Dendritic cell treated with granulocyte-macrophage colony-stimulating factor and Interleukin-4, amounts not matched to agents 40 ng/mL and 50 ng/mL, for 4 days (primary cell): ENCODE results near the gene CALB2.

Source experiments
- H3K27ac Mint-ChIP-seq: one replicate; pipeline ENCODE4 v1.8.0; 2022; ENCODE audit warnings: mild to moderate bottlenecking, mixed read lengths
- H3K27me3 Mint-ChIP-seq: one replicate; pipeline ENCODE4 v1.8.0; 2022; ENCODE audit warnings: mild to moderate bottlenecking, mixed read lengths
- H3K36me3 Mint-ChIP-seq: one replicate; pipeline ENCODE4 v1.8.0; 2022; ENCODE audit warnings: low read depth, mixed read lengths
- H3K4me1 Mint-ChIP-seq: one replicate; pipeline ENCODE4 v1.8.0; 2022; ENCODE audit warnings: low read depth, mixed read lengths
- H3K4me3 Mint-ChIP-seq: one replicate; pipeline ENCODE4 v1.8.0; 2022; ENCODE audit warnings: mild to moderate bottlenecking, moderate library complexity, mixed read lengths
- H3K9me3 Mint-ChIP-seq: one replicate; pipeline ENCODE4 v1.8.0; 2022; ENCODE audit warnings: mixed read lengths
- intact Hi-C: fragments of 100-400 bp; cut with micrococcal nuclease; formaldehyde crosslinking; loops from one replicate; pipeline ENCODE4 v1.15.0; 2022

The CALB2 gene

DNA sequence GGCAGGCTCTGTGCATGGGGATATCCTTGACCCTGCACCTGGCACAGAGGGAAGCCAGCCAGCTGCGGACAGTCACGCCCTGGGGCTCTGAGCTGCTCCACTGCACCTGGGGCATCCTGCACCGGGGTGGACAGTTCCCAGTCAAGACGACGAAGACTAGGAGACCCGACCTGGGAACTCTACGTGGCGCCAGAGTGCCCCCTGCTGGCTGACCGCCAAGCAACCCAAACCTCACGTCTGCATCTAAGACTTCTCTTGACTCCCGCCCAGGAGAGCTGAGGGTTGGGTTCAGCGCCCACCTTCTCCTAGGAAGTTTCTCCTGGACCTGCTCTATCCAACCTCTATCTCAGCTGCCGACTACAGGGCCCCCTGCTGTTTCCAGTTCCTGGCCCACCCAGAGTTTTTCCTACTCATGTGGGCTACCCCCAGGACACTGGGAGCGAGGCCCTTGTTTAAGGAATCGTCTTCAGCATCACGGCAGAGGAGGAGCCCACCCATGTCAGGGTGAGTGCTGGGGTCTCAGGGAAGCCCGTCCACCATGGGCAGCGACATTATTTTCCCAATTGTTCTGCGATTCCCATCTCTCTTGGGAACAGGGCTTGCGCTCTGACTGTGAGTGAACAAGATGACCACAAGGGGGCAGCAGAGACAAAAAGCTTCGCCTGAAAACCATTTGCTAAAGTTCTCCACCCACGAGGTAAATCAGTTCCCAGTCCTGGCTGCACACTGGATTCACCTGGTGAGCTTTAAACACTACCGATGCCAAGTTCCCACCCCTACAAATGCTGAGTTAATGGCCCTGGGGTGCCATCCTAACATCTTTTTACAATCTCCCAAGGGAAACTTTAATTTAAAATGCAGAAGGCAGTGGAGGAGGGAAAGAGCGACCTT is 54.0 kb downstream of the CALB2 start:
- Mint-ChIP-seq H3K36me3 (no peaks in the 10 kb centered on the region), H3K27me3 (peaks cover 36% of the 10 kb centered on the region), H3K27ac (no peak overlapping the region), H3K9me3 (no peaks in the 10 kb centered on the region), H3K4me1 (no peaks in the 10 kb centered on the region), H3K4me3 (no peak overlapping the region)
- intact Hi-C loops, result loop anchor here (1.0 kb wide), 2 partner anchors 87 to 199 kb away; no protein-coding TSS in a partner anchor

DNA sequence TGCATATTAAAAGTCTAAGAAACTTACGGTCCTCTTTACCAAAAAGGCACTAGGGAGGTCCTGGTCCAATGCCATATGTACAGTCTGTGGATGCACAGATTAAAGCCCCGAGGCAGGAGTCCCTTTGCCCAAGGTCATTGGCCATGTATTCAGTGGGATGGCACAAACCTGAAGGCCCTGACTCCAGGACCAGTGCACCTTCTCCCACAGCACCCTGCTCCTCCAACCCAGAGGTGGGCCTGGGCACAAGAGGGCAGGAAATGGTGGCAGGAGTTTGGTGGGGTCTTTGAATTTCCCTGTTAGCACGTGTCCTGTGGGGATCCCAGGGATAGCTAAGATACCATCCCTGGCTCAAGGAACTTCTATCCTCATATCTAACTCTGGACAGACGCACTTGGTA is 54.8 kb downstream of the CALB2 start:
- Mint-ChIP-seq H3K9me3 (no peaks in the 10 kb centered on the region), H3K27ac (no peak overlapping the region), H3K4me1 (no peaks in the 10 kb centered on the region), H3K36me3 (no peaks in the 10 kb centered on the region), H3K27me3 (peaks cover 37% of the 10 kb centered on the region), H3K4me3 (no peak overlapping the region)
- intact Hi-C loops, result no loop called here

DNA sequence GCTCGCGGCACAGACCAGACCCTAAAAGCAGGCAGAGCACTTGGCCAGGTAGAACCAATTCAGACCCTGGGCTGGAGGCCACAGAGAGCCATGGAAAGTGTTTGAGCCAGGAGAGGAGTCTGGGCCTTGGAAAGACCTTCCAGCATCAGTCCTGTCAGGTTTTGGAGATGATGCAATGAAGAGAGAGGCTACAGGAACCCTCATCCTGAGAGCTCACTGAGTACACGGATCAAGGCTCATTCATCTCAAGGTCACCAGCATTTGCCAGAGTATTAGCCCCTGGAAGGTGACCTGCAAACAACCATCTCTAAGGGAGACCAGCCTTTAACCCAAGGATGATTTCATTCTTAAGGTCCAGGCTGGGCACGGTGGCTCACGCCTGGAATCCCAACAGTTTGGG is 55.5 kb downstream of the CALB2 start:
- no peak overlapping the region for H3K4me3 Mint-ChIP-seq
- no peak overlapping the region for H3K27ac Mint-ChIP-seq
- no peaks in the 10 kb centered on the region for H3K36me3 Mint-ChIP-seq
- intact Hi-C loops, result no loop called here
- H3K9me3 Mint-ChIP-seq, result no peaks in the 10 kb centered on the region
- H3K4me1 Mint-ChIP-seq, result no peaks in the 10 kb centered on the region
- peaks cover 33% of the 10 kb centered on the region for H3K27me3 Mint-ChIP-seq

DNA sequence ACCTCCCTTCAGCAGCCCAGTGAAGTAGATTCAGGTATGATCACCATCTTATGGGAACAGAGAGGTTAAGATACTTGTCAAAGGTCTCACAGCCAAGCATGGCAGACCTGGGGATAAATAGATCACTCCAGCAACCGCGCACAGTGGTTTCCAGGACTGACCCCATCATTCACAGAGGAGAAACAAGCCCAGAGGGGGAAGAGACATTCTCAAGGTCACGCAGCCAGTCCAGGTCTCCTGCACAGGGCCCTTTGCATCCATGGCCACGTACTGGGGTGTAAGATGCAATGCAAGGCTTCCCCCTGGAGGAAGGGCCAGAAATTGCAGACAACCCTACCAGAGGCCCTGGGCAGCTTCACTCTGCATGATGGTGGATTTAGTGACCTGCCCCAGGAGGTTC is 63.4 kb downstream of the CALB2 start:
- Mint-ChIP-seq H3K4me1 (no peaks in the 10 kb centered on the region), H3K27me3 (peaks cover 33% of the 10 kb centered on the region), H3K9me3 (no peaks in the 10 kb centered on the region), H3K4me3 (no peak overlapping the region), H3K27ac (no peak overlapping the region), H3K36me3 (no peaks in the 10 kb centered on the region)
- intact Hi-C loops, result no loop called here

DNA sequence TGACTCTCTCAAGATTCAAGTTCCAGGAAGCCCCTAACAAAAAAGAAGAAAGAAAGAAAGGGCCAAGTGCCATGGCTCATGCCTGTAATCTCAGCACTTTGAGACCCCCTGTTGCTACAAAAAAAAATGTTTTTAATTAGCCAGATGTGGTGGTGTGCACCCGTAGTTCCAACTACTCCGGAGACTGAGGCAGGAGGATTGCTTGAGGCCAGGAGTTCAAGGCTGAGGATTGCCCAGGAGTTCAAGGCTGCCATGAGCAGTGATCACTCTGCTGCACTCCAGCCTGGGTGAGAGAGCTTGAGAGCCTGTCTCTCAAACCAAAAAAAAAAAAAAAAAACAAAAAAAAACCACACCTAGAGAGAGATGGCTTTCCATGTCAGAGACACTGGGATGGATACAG is 64.5 kb downstream of the CALB2 start:
- H3K9me3 Mint-ChIP-seq, result no peaks in the 10 kb centered on the region
- H3K27me3 Mint-ChIP-seq, result peaks cover 39% of the 10 kb centered on the region
- H3K27ac Mint-ChIP-seq, result no peak overlapping the region
- H3K4me1 Mint-ChIP-seq, result no peaks in the 10 kb centered on the region
- no peak overlapping the region for H3K4me3 Mint-ChIP-seq
- H3K36me3 Mint-ChIP-seq, result no peaks in the 10 kb centered on the region
- intact Hi-C loops, result no loop called here

DNA sequence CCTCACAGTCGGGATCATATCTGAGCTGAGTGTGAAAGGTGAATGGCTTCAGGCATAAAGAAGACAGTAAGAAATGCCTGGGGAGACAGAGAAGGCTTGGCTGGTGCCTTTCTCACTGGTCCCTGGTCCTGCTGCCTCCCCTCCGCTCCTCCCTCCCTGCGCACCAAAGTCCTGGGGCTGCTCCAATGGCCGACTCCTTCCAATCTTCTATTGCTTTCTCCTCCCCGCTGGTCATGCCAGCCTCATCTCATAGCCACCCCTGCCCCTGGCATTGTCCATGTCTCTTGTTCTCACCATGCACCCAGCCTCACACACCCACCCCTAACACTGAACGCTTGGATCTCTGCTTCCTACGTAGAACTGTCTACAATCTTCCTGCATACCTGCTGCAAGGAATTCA is 65.3 kb downstream of the CALB2 start:
- Mint-ChIP-seq H3K4me3 (no peak overlapping the region), H3K9me3 (no peaks in the 10 kb centered on the region), H3K27ac (no peak overlapping the region), H3K27me3 (peaks cover 43% of the 10 kb centered on the region), H3K4me1 (no peaks in the 10 kb centered on the region), H3K36me3 (no peaks in the 10 kb centered on the region)
- intact Hi-C loops, result no loop called here

DNA sequence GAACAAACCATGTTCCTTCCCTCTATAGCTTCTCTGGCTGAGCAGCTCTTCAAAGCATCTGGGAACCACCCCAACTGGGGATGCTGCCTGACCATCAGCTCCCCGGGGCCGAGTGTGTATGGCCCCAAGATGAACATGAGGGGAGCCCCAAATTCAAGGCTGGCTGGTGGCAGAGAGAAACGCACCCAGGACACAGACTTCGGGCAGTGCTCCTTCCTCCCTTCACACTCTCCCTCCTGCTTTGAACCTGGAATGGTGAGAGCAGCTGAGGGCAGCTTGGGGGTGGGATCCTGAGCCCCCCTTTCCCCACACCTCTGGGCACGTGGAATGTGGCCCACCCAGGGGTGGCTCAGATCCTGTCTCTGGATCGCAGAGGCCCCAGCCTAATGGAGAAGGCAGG is 66.1 kb downstream of the CALB2 start:
- Mint-ChIP-seq H3K27me3 (peaks cover 47% of the 10 kb centered on the region), H3K4me3 (no peak overlapping the region), H3K36me3 (no peaks in the 10 kb centered on the region), H3K9me3 (no peaks in the 10 kb centered on the region), H3K27ac (no peak overlapping the region), H3K4me1 (no peaks in the 10 kb centered on the region)
- intact Hi-C loops, result no loop called here

DNA sequence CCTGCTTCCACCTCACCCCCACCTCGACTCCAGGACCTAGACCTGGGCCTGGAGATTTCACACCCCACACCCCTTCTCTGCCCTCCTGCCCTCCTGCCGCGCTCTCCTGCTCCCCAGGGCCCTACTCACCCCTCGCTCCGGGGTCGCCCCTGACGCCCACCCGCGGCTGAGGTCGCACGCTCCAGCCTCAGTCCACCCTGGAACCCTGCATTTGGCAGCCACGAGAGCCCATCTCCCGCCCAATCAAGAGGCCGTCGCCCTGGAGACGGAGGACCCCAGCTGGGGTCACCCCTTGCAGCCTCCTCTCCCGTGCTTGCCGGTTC is 67.2 kb downstream of the CALB2 start:
- Mint-ChIP-seq H3K27ac (no peak overlapping the region), H3K4me3 (no peak overlapping the region), H3K9me3 (no peaks in the 10 kb centered on the region), H3K27me3 (peaks cover 49% of the 10 kb centered on the region), H3K36me3 (no peaks in the 10 kb centered on the region), H3K4me1 (no peaks in the 10 kb centered on the region)
- intact Hi-C loops, result no loop called here

DNA sequence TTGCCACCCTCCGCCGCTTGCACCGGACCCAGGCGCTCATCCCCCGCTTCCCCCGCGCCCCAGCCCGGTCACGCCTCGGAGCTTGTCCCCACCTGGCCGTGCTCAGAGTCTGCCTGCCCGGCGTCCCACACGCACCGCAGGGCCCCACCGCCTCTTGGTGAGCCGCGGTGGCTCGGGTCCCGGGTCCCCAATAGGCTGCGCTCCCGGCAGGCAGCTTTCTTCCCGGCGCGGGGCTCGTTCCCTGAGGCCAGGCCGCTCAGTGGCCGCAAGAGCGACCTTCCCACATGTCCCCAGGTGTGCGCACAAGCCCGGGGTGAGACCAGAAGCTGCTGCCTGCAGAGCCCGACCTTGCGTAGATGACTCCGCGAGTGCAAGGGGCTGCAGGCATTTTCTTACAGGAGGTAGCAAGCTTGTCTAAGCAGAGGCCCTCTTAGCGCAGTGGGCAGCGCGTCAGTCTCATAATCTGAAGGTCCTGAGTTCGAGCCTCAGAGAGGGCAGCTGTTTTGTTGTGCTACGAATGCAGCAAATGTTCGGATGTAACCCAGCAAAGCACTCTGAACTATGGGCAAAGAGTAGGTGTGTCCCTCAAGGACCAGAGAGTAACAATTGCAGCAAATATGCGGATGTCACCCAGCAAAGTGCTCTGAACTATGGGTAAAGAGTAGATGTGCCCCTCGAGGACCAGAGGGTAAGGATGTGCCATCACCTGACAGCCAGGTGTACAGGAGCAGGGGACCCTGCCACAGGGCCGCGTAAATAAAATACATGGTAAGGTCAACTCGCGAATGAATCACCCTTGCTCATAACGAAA is 67.8 kb downstream of the CALB2 start:
- Mint-ChIP-seq H3K27me3 (peaks cover 49% of the 10 kb centered on the region), H3K4me1 (no peaks in the 10 kb centered on the region), H3K36me3 (no peaks in the 10 kb centered on the region), H3K27ac (no peak overlapping the region), H3K4me3 (no peak overlapping the region), H3K9me3 (no peaks in the 10 kb centered on the region)
- intact Hi-C loops, result no loop called here

DNA sequence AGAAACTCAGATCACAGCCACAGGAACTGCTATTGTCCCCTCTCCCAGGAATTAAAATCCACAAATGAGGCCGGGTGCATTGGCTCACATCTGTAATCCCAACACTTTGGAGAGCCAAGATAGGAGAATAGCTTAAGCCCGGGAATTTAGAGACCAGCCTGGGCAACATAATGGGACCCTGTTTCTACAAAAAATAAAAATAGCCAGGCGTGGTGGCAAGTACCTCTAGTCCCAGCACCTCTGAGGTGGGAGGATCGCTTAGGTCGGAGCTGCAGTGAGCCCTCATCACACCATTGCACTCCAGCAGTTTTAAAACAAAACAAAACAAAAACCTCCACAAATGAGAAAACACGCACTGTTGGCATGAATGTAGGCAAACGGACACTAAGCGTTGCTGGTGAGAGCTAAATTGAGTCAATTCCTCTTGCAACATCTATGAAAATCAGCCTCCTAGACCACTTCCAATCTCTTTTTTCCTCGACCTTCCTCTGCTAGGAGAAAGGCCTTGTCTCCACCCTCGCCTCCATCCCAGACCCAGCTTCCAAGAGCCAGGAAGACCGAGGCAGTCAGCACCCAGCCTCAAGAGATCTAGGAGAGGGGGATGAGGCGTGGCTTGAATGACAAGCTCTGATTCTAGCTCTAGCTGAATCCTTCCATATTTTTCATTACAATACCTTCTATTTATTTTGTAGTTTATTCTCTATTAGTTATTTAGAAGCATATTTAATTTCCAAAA is 68.5 kb downstream of the CALB2 start:
- Mint-ChIP-seq H3K4me1 (no peaks in the 10 kb centered on the region), H3K27me3 (peaks cover 49% of the 10 kb centered on the region), H3K9me3 (no peaks in the 10 kb centered on the region), H3K4me3 (no peak overlapping the region), H3K27ac (no peak overlapping the region), H3K36me3 (no peaks in the 10 kb centered on the region)
- intact Hi-C loops, result no loop called here

DNA sequence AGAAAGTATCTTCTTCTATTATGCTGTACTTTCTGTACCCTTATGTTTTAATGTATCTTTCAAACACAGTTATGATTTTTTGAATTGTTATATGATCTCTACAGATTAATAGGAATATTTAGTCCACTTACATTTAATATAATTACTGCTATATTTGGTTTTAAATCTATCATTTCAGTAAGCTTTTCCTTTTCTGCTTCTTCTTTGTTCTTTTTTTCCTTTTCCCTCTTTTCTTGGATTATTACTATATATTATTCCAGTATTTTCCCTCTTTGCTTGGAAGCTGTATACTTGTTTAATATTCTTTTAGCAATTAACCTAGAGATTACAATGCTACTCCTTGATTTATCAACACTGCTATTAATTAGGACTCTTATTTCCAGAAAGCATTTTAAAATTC is 69.9 kb downstream of the CALB2 start:
- intact Hi-C loops, result no loop called here
- no peak overlapping the region for H3K27ac Mint-ChIP-seq
- no peaks in the 10 kb centered on the region for H3K36me3 Mint-ChIP-seq
- H3K4me1 Mint-ChIP-seq, result no peaks in the 10 kb centered on the region
- peaks cover 48% of the 10 kb centered on the region for H3K27me3 Mint-ChIP-seq
- no peaks in the 10 kb centered on the region for H3K9me3 Mint-ChIP-seq
- H3K4me3 Mint-ChIP-seq, result no peak overlapping the region

DNA sequence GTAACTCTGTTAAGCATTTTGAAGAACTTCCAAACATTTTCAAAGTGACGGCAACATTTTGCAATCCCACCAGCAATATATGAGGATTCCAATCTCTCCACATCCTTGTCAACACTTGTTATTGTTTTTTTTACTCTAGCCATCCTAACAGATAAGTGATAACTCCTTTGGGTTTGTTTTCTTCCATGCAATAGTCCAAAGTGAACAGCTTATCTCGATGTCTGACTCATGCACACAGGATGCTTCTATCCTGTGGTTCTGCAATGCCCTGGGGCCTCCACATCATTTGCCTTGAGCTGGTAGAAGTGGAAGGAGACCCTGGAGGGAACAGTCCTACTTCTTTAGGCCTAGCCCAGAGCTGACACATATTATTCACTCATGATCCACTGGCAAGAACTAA is 70.4 kb downstream of the CALB2 start:
- intact Hi-C loops, result no loop called here
- no peaks in the 10 kb centered on the region for H3K9me3 Mint-ChIP-seq
- no peak overlapping the region for H3K27ac Mint-ChIP-seq
- peaks cover 47% of the 10 kb centered on the region for H3K27me3 Mint-ChIP-seq
- no peaks in the 10 kb centered on the region for H3K36me3 Mint-ChIP-seq
- no peaks in the 10 kb centered on the region for H3K4me1 Mint-ChIP-seq
- H3K4me3 Mint-ChIP-seq, result no peak overlapping the region

DNA sequence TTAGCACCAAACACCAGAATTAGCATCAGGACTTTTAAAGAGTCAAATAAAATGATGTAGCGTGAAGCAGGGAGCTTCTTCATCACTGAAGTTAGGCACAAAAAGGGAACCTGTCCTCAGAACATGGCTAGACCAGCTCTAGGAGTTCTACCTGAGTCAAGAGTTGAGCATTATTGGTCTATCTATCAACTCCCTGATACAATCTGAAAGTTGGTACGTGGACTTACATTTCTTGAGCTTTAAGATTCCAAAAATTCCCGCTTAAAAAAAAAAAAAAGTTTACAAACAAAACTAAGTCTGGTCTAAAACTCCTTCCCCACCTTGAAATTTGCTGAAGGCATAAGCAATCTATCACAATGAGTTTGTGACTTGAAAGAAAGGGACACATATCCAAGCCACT is 71.1 kb downstream of the CALB2 start:
- H3K4me3 Mint-ChIP-seq, result no peak overlapping the region
- H3K27ac Mint-ChIP-seq, result no peak overlapping the region
- no peaks in the 10 kb centered on the region for H3K9me3 Mint-ChIP-seq
- intact Hi-C loops, result no loop called here
- H3K36me3 Mint-ChIP-seq, result no peaks in the 10 kb centered on the region
- no peaks in the 10 kb centered on the region for H3K4me1 Mint-ChIP-seq
- H3K27me3 Mint-ChIP-seq, result peaks cover 42% of the 10 kb centered on the region

DNA sequence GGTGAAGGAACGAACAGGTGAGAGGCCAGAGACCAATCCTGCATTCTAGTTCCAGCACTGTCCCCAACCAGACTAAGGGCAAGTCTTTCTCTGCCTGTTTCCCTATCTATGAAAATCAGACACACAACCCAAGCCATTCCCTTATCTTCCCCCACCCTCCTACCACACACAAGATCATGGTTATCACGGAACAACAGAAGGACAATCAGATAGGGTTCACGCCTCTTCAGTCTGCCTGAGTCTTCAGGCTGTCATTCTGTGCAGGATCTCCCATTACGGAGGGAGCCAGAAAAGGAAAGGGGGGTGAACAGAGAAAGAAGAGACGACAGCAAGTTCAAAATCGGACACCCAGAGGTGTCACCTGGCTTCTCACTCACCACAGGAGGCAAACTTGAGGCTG is 72.2 kb downstream of the CALB2 start:
- H3K9me3 Mint-ChIP-seq, result no peaks in the 10 kb centered on the region
- intact Hi-C loops, result no loop called here

More for the DNA sequence above, 72.2 kb downstream of the CALB2 start:
- H3K4me1 Mint-ChIP-seq, result no peaks in the 10 kb centered on the region
- no peak overlapping the region for H3K4me3 Mint-ChIP-seq
- H3K36me3 Mint-ChIP-seq, result no peaks in the 10 kb centered on the region
- H3K27me3 Mint-ChIP-seq, result peaks cover 32% of the 10 kb centered on the region
- no peak overlapping the region for H3K27ac Mint-ChIP-seq
